Vagina (tissue), 2 donors: ENCODE results near the gene PITPNM2.

ENCODE experiments used
- CTCF ChIP-seq, 3 experiments: fragments of 450-650 bp in 2 of 3; fragments of 200-600 bp in 1 of 3; sonication (generic) in 1 of 3; IDR thresholded peaks; one replicate each; pipeline ENCODE4 v1.5.1; 2017 to 2019; ENCODE audit warnings: antibody characterized with exemption in 3 of 3, mild to moderate bottlenecking in 2 of 3, moderate library complexity in 2 of 3
- POLR2A ChIP-seq, 2 donors: fragments of 450-650 bp; IDR thresholded peaks; one replicate each; pipeline ENCODE4 v1.6.1; 2017; ENCODE audit warnings: antibody characterized with exemption in 2 of 2, mild to moderate bottlenecking in 2 of 2, moderate library complexity in 2 of 2
- POLR2AphosphoS5 ChIP-seq, 2 donors: sonication (generic); formaldehyde crosslinking; IDR thresholded peaks; one replicate each; pipeline ENCODE4 v1.9.0; 2017; ENCODE audit warnings: antibody characterized with exemption in 2 of 2, mild to moderate bottlenecking in 2 of 2, low read depth in 1 of 2; ENCODE audit not compliant: insufficient read depth in 1 of 2

GRCh38 chr12:123133701-123134100 lies 17.2 kb downstream of the PITPNM2 start:
- no peak for TF ChIP-seq POLR2A (IDR thresholded peaks at IDR 0.05)
- no peak for TF ChIP-seq CTCF (IDR thresholded peaks at IDR 0.05)
- TF ChIP-seq POLR2AphosphoS5 (IDR thresholded peaks at IDR 0.05; ENCODE audit: insufficient read depth in 1 of 2, low read depth in 1 of 2): no peak
